ENCODE data around the gene GCLC. TPM values are rescaled to one million over a fixed set of nuclear protein-coding genes. Genes with fewer than 3 reads are reported as not detected.

Gene GCLC
- total and polyA plus RNA-seq, 9 of the 15 experiments (the other 6 are each of a cell fraction or from before 2014, with no cell fraction given) = 3.9 to 20.0 (median 9.4) TPM

DNA sequence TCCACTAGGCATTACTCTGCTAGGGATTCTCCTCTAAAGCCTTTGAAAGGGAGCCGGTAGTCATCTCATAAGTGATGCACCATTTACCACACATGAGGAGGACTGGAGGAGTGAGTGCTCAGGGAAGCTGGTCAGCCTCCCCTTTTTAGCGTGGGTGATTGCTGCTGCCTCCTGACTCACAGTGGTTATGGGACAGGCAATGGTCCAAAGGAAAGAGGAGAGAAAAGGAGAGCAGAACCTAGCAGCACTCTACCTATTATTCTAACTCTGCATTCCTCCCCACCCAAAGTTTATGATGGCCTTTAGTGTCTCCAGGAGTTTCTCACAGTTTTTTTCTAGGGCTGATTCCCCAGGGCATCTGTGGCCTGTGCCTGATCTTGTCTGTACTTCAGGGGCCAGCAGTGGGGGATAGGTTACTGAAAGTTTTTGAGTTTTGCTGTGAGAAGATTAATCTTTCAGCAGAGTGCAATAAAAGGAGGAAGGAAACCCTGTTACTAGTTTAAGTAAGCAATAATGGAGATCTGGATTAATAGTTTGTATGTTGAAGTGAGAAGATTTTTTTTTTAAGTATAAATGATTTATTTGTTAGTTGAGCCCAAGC, 36.4 kb upstream of the GCLC start:
- Histone ChIP-seq H3K4me3 (no peak overlapping the region), H3K36me3 (ENCODE audit: control insufficient read depth, insufficient read depth, low read length) (no peaks in the 10 kb centered on the region), H3K9me3 (replicated peaks; ENCODE audit: control insufficient read depth, insufficient read depth, low read depth, low read length) (no peaks in the 10 kb centered on the region), H3K9me1 (ENCODE audit: control insufficient read depth, insufficient read depth, low read length) (no peaks in the 10 kb centered on the region), H3K27me3 (ENCODE audit: control insufficient read depth in 2 of 2, insufficient read depth in 2 of 2, low read length in 2 of 2) (peaks cover 2 to 5% of the 10 kb centered on the region in 2 experiments; a peak in 2 of 5 replicates), H3K4me1 (replicated peaks in 1 of 2; ENCODE audit: control insufficient read depth in 2 of 2, insufficient read depth in 2 of 2, low read length in 2 of 2) (no peaks in the 10 kb centered on the region), H3K4me2 (ENCODE audit: insufficient read depth, low read length) (no peak overlapping the region), H3K9ac (ENCODE audit: insufficient read depth in 1 of 2, low read depth in 2 of 2, low read length in 2 of 2) (no peak overlapping the region), H4K20me1 (replicated peaks; ENCODE audit: control insufficient read depth, insufficient read depth, low read length) (no peaks in the 10 kb centered on the region), H3K27ac (ENCODE audit: extremely low read depth, low read depth, low read length) (no peak overlapping the region), H2AFZ (ENCODE audit: low read depth, low read length) (no peak overlapping the region), H3K79me2 (ENCODE audit: control insufficient read depth, insufficient read depth, low read length) (no peaks in the 10 kb centered on the region)
- no TSS peak for BruUV-seq (replicated peaks)
- intact Hi-C loops (cut with micrococcal nuclease) (no loop called here), in situ Hi-C loops (cut with MboI) (no loop called here)
- ChIA-PET CTCF (ENCODE audit: low intra/inter-chr PET ratio) (no interaction called here), POLR2A (interaction anchor here (0.9 kb wide), 1 partner anchor 12 kb away, joined by 3 read pairs; no protein-coding TSS in a partner anchor)
- FAIRE-seq = no peak
- no peak for ATAC-seq
- 0% methylated on average over 2 of the region's 2 CpGs for WGBS (ENCODE audit: insufficient coverage, low coverage, missing lambda C conversion rate)
- DNase-seq (ENCODE audit: extremely low read depth in 1 of 4, low spot score in 3 of 4) = no peak
- TF ChIP-seq, protein P1, sequence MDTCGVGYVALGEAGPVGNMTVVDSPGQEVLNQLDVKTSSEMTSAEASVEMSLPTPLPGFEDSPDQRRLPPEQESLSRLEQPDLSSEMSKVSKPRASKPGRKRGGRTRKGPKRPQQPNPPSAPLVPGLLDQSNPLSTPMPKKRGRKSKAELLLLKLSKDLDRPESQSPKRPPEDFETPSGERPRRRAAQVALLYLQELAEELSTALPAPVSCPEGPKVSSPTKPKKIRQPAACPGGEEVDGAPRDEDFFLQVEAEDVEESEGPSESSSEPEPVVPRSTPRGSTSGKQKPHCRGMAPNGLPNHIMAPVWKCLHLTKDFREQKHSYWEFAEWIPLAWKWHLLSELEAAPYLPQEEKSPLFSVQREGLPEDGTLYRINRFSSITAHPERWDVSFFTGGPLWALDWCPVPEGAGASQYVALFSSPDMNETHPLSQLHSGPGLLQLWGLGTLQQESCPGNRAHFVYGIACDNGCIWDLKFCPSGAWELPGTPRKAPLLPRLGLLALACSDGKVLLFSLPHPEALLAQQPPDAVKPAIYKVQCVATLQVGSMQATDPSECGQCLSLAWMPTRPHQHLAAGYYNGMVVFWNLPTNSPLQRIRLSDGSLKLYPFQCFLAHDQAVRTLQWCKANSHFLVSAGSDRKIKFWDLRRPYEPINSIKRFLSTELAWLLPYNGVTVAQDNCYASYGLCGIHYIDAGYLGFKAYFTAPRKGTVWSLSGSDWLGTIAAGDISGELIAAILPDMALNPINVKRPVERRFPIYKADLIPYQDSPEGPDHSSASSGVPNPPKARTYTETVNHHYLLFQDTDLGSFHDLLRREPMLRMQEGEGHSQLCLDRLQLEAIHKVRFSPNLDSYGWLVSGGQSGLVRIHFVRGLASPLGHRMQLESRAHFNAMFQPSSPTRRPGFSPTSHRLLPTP (IDR thresholded peaks at IDR 0.05; ENCODE audit: borderline replicate concordance, extremely low read depth, insufficient read length) = no peak
- no peak for TF ChIP-seq SMAD3 (CRISPR knock-in tag; conservative IDR thresholded peaks at IDR 0.05)

Measured in K562 (cell line).